GM12878 (cell line): Measurements from ENCODE around the gene POLR1H. TPM values are rescaled to one million over a fixed set of nuclear protein-coding genes. Genes with fewer than 3 reads are reported as not detected.

ENCODE experiments used
- ATAC-seq: fragments of 200-7000 bp; cut with Tn5 transposase; 3 replicates; pipeline ENCODE4 v1.9.1; 2020; ENCODE audit warnings: mild to moderate bottlenecking, moderate library complexity
- BruUV-seq: library from RNA; stranded (reverse); fragments of 400-500 nt; replicated peaks from 2 replicates; lab custom pipeline; 2021; lab: Mats Ljungman, UMichigan
- CTCF ChIA-PET: fragments of 300-600 bp; sonication (Branson Sonifier 250); formaldehyde crosslinking; extraction: SDS; loops from one replicate; lab custom pipeline; 2021; ENCODE audit warnings: inconsistent platforms; lab: Yijun Ruan, JAX
- POLR2A ChIA-PET: fragments of 350-600 bp; formaldehyde crosslinking; extraction: SDS; loops from one replicate; lab custom pipeline; 2021; ENCODE audit warnings: inconsistent platforms; lab: Charles Lee
- RAD21 ChIA-PET: fragments of 300-600 bp; sonication (Branson Sonifier 250); formaldehyde crosslinking; loops from one replicate; lab custom pipeline; 2023; ENCODE audit warnings: antibody characterized with exemption; ENCODE audit not compliant: unreplicated experiment; lab: Charles Lee
- SMC1A ChIA-PET: fragments of 300-600 bp; sonication (Branson Sonifier 250); formaldehyde crosslinking; loops from one replicate; lab custom pipeline; 2023; ENCODE audit not compliant: unreplicated experiment, uncharacterized antibody; lab: Charles Lee
- DNase-seq: peaks from one replicate; pipeline ENCODE4 v3.0.0-alpha.2; 2011; ENCODE audit warnings: low read depth, low spot score
- FAIRE-seq: peaks from 3 replicates; lab custom pipeline; 2011; peaks lifted over from hg19 to GRCh38; lab: Jason Lieb, UNC
- H2AFZ ChIP-seq: 2 replicates; pipeline ENCODE4 v1.6.0; 2011; ENCODE audit warnings: low read depth, low read length, control low read depth; ENCODE audit not compliant: control insufficient read depth
- H3K27ac ChIP-seq: 2 replicates; pipeline ENCODE4 v1.5.1; 2011; ENCODE audit warnings: control low read depth; ENCODE audit not compliant: control insufficient read depth, insufficient read depth
- H3K27me3 ChIP-seq, 2 experiments: replicated peaks in 1 of 2; 2 replicates each; pipeline versions ENCODE4 v1.6.0 to v1.6.1; 2011; ENCODE audit warnings: low read length in 1 of 2; ENCODE audit not compliant: control insufficient read depth in 2 of 2, insufficient read depth in 2 of 2
- H3K36me3 ChIP-seq, 2 experiments: 2 replicates each; pipeline ENCODE4 v1.5.1; 2011; ENCODE audit warnings: low read length in 1 of 2; ENCODE audit not compliant: control insufficient read depth in 2 of 2, insufficient read depth in 2 of 2
- H3K4me1 ChIP-seq: 2 replicates; pipeline ENCODE4 v1.6.1; 2011; ENCODE audit warnings: mild to moderate bottlenecking, low read length, moderate library complexity, mixed read lengths; ENCODE audit not compliant: control insufficient read depth, insufficient read depth
- H3K4me2 ChIP-seq: 2 replicates; pipeline ENCODE4 v1.6.0; 2011; ENCODE audit warnings: control low read depth; ENCODE audit not compliant: control insufficient read depth, insufficient read depth
- H3K4me3 ChIP-seq: fragments of 200-600 bp; sonication (generic); 2 replicates; pipeline ENCODE4 v1.5.1; 2016
- H3K79me2 ChIP-seq: 2 replicates; pipeline ENCODE4 v1.6.0; 2011; ENCODE audit warnings: low read length; ENCODE audit not compliant: control insufficient read depth, insufficient read depth
- H3K9ac ChIP-seq: 2 replicates; pipeline ENCODE4 v1.8.0; 2011; ENCODE audit warnings: low read length, control low read depth, mixed read lengths; ENCODE audit not compliant: control insufficient read depth, insufficient read depth
- H3K9me3 ChIP-seq: replicated peaks from 3 replicates; pipeline ENCODE4 v1.5.1; 2011; ENCODE audit warnings: mild to moderate bottlenecking, low read length; ENCODE audit not compliant: control insufficient read depth, insufficient read depth
- H4K20me1 ChIP-seq: 2 replicates; pipeline ENCODE4 v1.6.0; 2011; ENCODE audit not compliant: control insufficient read depth, insufficient read depth
- FOXM1 ChIP-seq: IDR thresholded peaks from 2 replicates; pipeline ENCODE4 v1.6.1; 2012; ENCODE audit warnings: low read depth, mild to moderate bottlenecking, inconsistent platforms, low read length, moderate library complexity
- PRDM15 ChIP-seq: fragments of 450-650 bp; formaldehyde crosslinking; IDR thresholded peaks from 2 replicates; pipeline ENCODE4 v1.4.0; 2020; ENCODE audit warnings: mild to moderate bottlenecking, moderate library complexity
- RB1 ChIP-seq: fragments of 450-650 bp; formaldehyde crosslinking; IDR thresholded peaks from 2 replicates; pipeline ENCODE4 v1.6.1; 2017; ENCODE audit warnings: mild to moderate bottlenecking, borderline replicate concordance
- SPI1 ChIP-seq: IDR thresholded peaks from 2 replicates; pipeline ENCODE4 v1.6.1; 2011; ENCODE audit warnings: low read depth, mild to moderate bottlenecking, low read length, moderate library complexity, borderline replicate concordance; ENCODE audit not compliant: insufficient read depth
- SREBF2 ChIP-seq: IDR thresholded peaks from 2 replicates; pipeline ENCODE4 v1.6.1; 2012; ENCODE audit warnings: mild to moderate bottlenecking, low read length
- SUPT20H ChIP-seq: IDR thresholded peaks from 2 replicates; pipeline ENCODE4 v1.6.1; 2011; ENCODE audit warnings: low read depth, mild to moderate bottlenecking, low read length, moderate library complexity, borderline replicate concordance; ENCODE audit not compliant: control insufficient read depth
- TBL1XR1 ChIP-seq: IDR thresholded peaks from 2 replicates; pipeline ENCODE4 v1.6.1; 2012; ENCODE audit warnings: low read depth, low read length, improper control_type of control experiment
- ZBTB11 ChIP-seq: fragments of 450-650 bp; formaldehyde crosslinking; IDR thresholded peaks from 2 replicates; pipeline ENCODE4 v1.5.0; 2022; ENCODE audit warnings: mild to moderate bottlenecking, missing genetic modification characterization
- WGBS: methylation state at CpG from one replicate; pipeline ENCODE4 v1.1.6; 2016; ENCODE audit warnings: low lambda C conversion rate; ENCODE audit not compliant: insufficient replicate concordance, insufficient coverage; ENCODE audit errors: missing lambda C conversion rate; 5-methylcytosine and 5-hydroxymethylcytosine counted together
- in situ Hi-C: fragments of 300-500 bp; cut with MboI; formaldehyde crosslinking; loops from 9 replicates; pipeline ENCODE4 v1.14.3; 2018; ENCODE audit warnings: mixed read lengths
- intact Hi-C: fragments of 100-400 bp; cut with micrococcal nuclease; formaldehyde crosslinking; loops from one replicate; pipeline ENCODE4 v1.14.2; 2022; ENCODE audit not compliant: unreplicated experiment
- polyA plus RNA-seq, 11 experiments: library from polyadenylated mRNA; depleted of rRNA in 4 of 11; unstranded in 6 of 11; stranded (reverse) in 5 of 11; fragments of >200 nt; fragmentation: Nextera tagmentation in 4 of 11; fragmentation: Illumina TruSeq in 1 of 11; extraction: Ambion mirVana in 4 of 11; extraction: Trizol in 1 of 11; gene quantifications; 1 replicate in 1 of 11; 2 replicates in 10 of 11; pipeline versions ENCODE4 v1.2.1 to v1.2.3, GENCODE V29; 2011 to 2016; ENCODE audit warnings: inconsistent platforms in 2 of 11, missing spikeins in 2 of 11, low read depth in 1 of 11
- total RNA-seq, 4 experiments: library from RNA; depleted of rRNA in 3 of 4; stranded (reverse); fragments of >200 nt in 3 of 4; fragmentation: Illumina TruSeq in 1 of 4; extraction: Trizol in 1 of 4; gene quantifications; 2 replicates each; pipeline versions ENCODE4 v1.2.1 to v1.2.3, GENCODE V29; 2013 to 2021

The POLR1H gene
- total and polyA plus RNA-seq, 10 of the 15 experiments (the other 5 are each of a cell fraction or from before 2014, with no cell fraction given) = 50.6 to 160 (median 77.7) TPM

- H3K27ac ChIP-seq = no peak overlapping the region
- BruUV-seq = no TSS peak
- no peak for FAIRE-seq
- H3K9me3 ChIP-seq = no peaks in the 10 kb centered on the region
- H4K20me1 ChIP-seq = no peaks in the 10 kb centered on the region
- CTCF ChIA-PET = interaction anchor here (0.7 to 2.3 kb wide), 9 partner anchors 9 to 278 kb away, joined by 3 to 12 read pairs (median 4); no protein-coding TSS in a partner anchor
- no peak overlapping the region for H3K4me2 ChIP-seq
- no peaks in the 10 kb centered on the region for H3K79me2 ChIP-seq
- SMC1A ChIA-PET = interaction anchor here (0.7 to 2.4 kb wide), 5 partner anchors 8 to 73 kb away, joined by 3 to 8 read pairs (median 3); no protein-coding TSS in a partner anchor
- H2AFZ ChIP-seq = no peak overlapping the region
- intact Hi-C loops (no loop called here), in situ Hi-C loops (no loop called here)
- no peak overlapping the region for H3K4me3 ChIP-seq
- no peak for DNase-seq
- H3K9ac ChIP-seq = no peak overlapping the region
- WGBS = 100% methylated on average over 1 of the region's 1 CpG
- RAD21 ChIA-PET = no interaction called here
- H3K4me1 ChIP-seq = no peaks in the 10 kb centered on the region
- no peaks in the 10 kb centered on the region for H3K27me3 ChIP-seq
- no peak for TF ChIP-seq TBL1XR1
- TF ChIP-seq, all 136 proteins: peak for 0
- POLR2A ChIA-PET = interaction anchor here (0.5 to 0.6 kb wide), 2 partner anchors 10 to 272 kb away, joined by 4 to 7 read pairs; no protein-coding TSS in a partner anchor
- no peaks in the 10 kb centered on the region; a peak in 1 of 4 replicates for H3K36me3 ChIP-seq
- no peak for ATAC-seq
Measured at GRCh38 chr6:30025186-30025585, 35.9 kb upstream of the POLR1H start.

- SMC1A ChIA-PET = no interaction called here
- no peak for ATAC-seq
- H2AFZ ChIP-seq = no peak overlapping the region
- H3K9me3 ChIP-seq = no peaks in the 10 kb centered on the region
- intact Hi-C loops = no loop called here
- no peaks in the 10 kb centered on the region for H4K20me1 ChIP-seq
- H3K27me3 ChIP-seq = no peaks in the 10 kb centered on the region
- H3K79me2 ChIP-seq = no peaks in the 10 kb centered on the region
- no peak for DNase-seq
- TF ChIP-seq SPI1 (0 out of 2 replicates have a peak, but pooled peaks have one; percentile 9), RB1 (no peak), SUPT20H (no peak), SREBF2 (no peak), ZBTB11 (CRISPR knock-in tag) (no peak), FOXM1 (no peak), PRDM15 (no peak)
- TF ChIP-seq, all 136 proteins: peak for 1
- H3K4me2 ChIP-seq = no peak overlapping the region
- in situ Hi-C loops = no loop called here
- H3K36me3 ChIP-seq = no peaks in the 10 kb centered on the region
- ChIA-PET POLR2A (no interaction called here), CTCF (no interaction called here), RAD21 (no interaction called here)
- H3K27ac ChIP-seq = no peak overlapping the region
- H3K9ac ChIP-seq = no peak overlapping the region
- 100% methylated on average over 1 of the region's 1 CpG for WGBS
- H3K4me3 ChIP-seq = no peak overlapping the region
- no peak for FAIRE-seq
- H3K4me1 ChIP-seq = no peaks in the 10 kb centered on the region
- BruUV-seq = no TSS peak
Measured at GRCh38 chr6:30029588-30029987, 31.5 kb upstream of the POLR1H start.
